Measurements from ENCODE around the gene FERMT3.

GRCh38 chr11:64249563-64250414 is 43.3 kb downstream of the FERMT3 start:
- TF ChIP-seq CTCF (IDR thresholded peaks at IDR 0.05) (no peak), POLR2A (IDR thresholded peaks at IDR 0.05) (no peak), POLR2AphosphoS5 (IDR thresholded peaks at IDR 0.05) (no peak)
